Activated CD4-positive, alpha-beta memory T cell treated with anti-CD3 and anti-CD28 coated beads for 36 hours (primary cell): Measurements from ENCODE around the gene PAX5. TPM values are rescaled to one million over a fixed set of nuclear protein-coding genes. Genes with fewer than 3 reads are reported as not detected.

ENCODE experiments used
- CTCF ChIA-PET: fragments of 350-600 bp; sonication (Branson Sonifier 250); formaldehyde crosslinking; loops from one replicate; lab custom pipeline; 2021; ENCODE audit warnings: antibody characterized with exemption, inconsistent platforms; lab: Charles Lee
- POLR2A ChIA-PET: fragments of 350-600 bp; sonication (Branson Sonifier 250); formaldehyde crosslinking; loops from one replicate; lab custom pipeline; 2021; ENCODE audit warnings: antibody characterized with exemption; lab: Charles Lee
- DNase-seq: peaks from one replicate; pipeline ENCODE4 v3.0.0-alpha.2; 2020
- H3K27ac Mint-ChIP-seq: one replicate; pipeline ENCODE4 v1.8.0; 2021; ENCODE audit warnings: mixed read lengths
- H3K27me3 Mint-ChIP-seq: one replicate; pipeline ENCODE4 v1.8.0; 2021; ENCODE audit warnings: mixed read lengths
- H3K36me3 Mint-ChIP-seq: one replicate; pipeline ENCODE4 v1.8.0; 2021; ENCODE audit warnings: mixed read lengths
- H3K4me1 Mint-ChIP-seq: one replicate; pipeline ENCODE4 v1.8.0; 2021; ENCODE audit warnings: low read depth, mixed read lengths
- H3K4me3 Mint-ChIP-seq: one replicate; pipeline ENCODE4 v1.8.0; 2021; ENCODE audit warnings: mild to moderate bottlenecking, mixed read lengths
- H3K9me3 Mint-ChIP-seq: one replicate; pipeline ENCODE4 v1.8.0; 2021; ENCODE audit warnings: mixed read lengths
- intact Hi-C: fragments of 100-400 bp; cut with micrococcal nuclease; formaldehyde crosslinking; loops from one replicate; pipeline ENCODE4 v1.15.1; 2023
- total RNA-seq, 2 experiments: library from RNA; stranded (reverse); gene quantifications; one replicate each; pipeline ENCODE4 v1.2.3, GENCODE V29; 2021

PAX5 gene
- total RNA-seq, 2 experiments from 2014 or later = 0.12 to 0.15 TPM

- POLR2A ChIA-PET = no interaction called here
- Mint-ChIP-seq H3K9me3 (peaks cover 15% of the 10 kb centered on the region), H3K27me3 (peaks cover 30% of the 10 kb centered on the region), H3K4me1 (peaks cover 2% of the 10 kb centered on the region), H3K4me3 (no peak overlapping the region), H3K36me3 (peaks cover 12% of the 10 kb centered on the region), H3K27ac (no peak overlapping the region)
- CTCF ChIA-PET = interaction anchor here (7.7 kb wide), 1 partner anchor 120 kb away, joined by 138 read pairs; no protein-coding TSS in a partner anchor
- DNase-seq = no peak
- intact Hi-C loops = loop anchor here (10.0 kb wide), 1 partner anchor 341 kb away; no protein-coding TSS in a partner anchor
Observed at GRCh38 chr9:36993933-36994764, 39.9 kb downstream of the PAX5 start.

GRCh38 chr9:36992501-36993316 is 41.4 kb downstream of the PAX5 start:
- H3K4me3 Mint-ChIP-seq = no peak overlapping the region
- intact Hi-C loops = loop anchor here (10.0 kb wide), 1 partner anchor 342 kb away; no protein-coding TSS in a partner anchor
- no peak for DNase-seq
- peaks cover 15% of the 10 kb centered on the region for H3K9me3 Mint-ChIP-seq
- H3K36me3 Mint-ChIP-seq = peaks cover 12% of the 10 kb centered on the region
- peaks cover 39% of the 10 kb centered on the region for H3K27me3 Mint-ChIP-seq
- ChIA-PET POLR2A (interaction anchor here (0.9 kb wide), 1 partner anchor 119 kb away, joined by 4 read pairs; no protein-coding TSS in a partner anchor), CTCF (interaction anchor here (0.6 to 7.7 kb wide), 6 partner anchors 16 to 381 kb away, joined by 3 to 138 read pairs (median 3); no protein-coding TSS in a partner anchor)
- no peak overlapping the region for H3K27ac Mint-ChIP-seq
- peaks cover 4% of the 10 kb centered on the region for H3K4me1 Mint-ChIP-seq

GRCh38 chr9:36991516-36992134 is 42.4 kb downstream of the PAX5 start:
- H3K36me3 Mint-ChIP-seq = peaks cover 12% of the 10 kb centered on the region
- peaks cover 50% of the 10 kb centered on the region for H3K27me3 Mint-ChIP-seq
- intact Hi-C loops = loop anchor here (1.0 to 10.0 kb wide), 2 partner anchors 118 to 343 kb away; no protein-coding TSS in a partner anchor

GRCh38 chr9:36988848-36989247 is 45.2 kb downstream of the PAX5 start:
- Mint-ChIP-seq H3K9me3 (peaks cover 15% of the 10 kb centered on the region), H3K27ac (no peak overlapping the region), H3K36me3 (peaks cover 12% of the 10 kb centered on the region), H3K4me3 (no peak overlapping the region), H3K4me1 (peaks cover 18% of the 10 kb centered on the region), H3K27me3 (peaks cover 60% of the 10 kb centered on the region)
- intact Hi-C loops = no loop called here
- ChIA-PET CTCF (interaction anchor here (1.4 to 7.7 kb wide), 2 partner anchors 114 to 376 kb away, joined by 3 to 138 read pairs; no protein-coding TSS in a partner anchor), POLR2A (no interaction called here)
- DNase-seq = no peak

More at GRCh38 chr9:36991516-36992134, 42.4 kb downstream of the PAX5 start:
- ChIA-PET CTCF (interaction anchor here (0.6 to 7.7 kb wide), 10 partner anchors 11 to 382 kb away, joined by 3 to 138 read pairs (median 3); no protein-coding TSS in a partner anchor), POLR2A (no interaction called here)
- H3K4me1 Mint-ChIP-seq = peaks cover 11% of the 10 kb centered on the region
- no peak overlapping the region for H3K4me3 Mint-ChIP-seq
- no peak overlapping the region for H3K27ac Mint-ChIP-seq
- H3K9me3 Mint-ChIP-seq = peaks cover 15% of the 10 kb centered on the region
- DNase-seq = peak; percentile 75

GRCh38 chr9:36987891-36988290 is 46.2 kb downstream of the PAX5 start:
- POLR2A ChIA-PET = interaction anchor here (0.6 kb wide), 1 partner anchor 434 kb away, joined by 3 read pairs; no protein-coding TSS in a partner anchor
- intact Hi-C loops = no loop called here

GRCh38 chr9:36987409-36987808 is 46.7 kb downstream of the PAX5 start:
- peaks cover 15% of the 10 kb centered on the region for H3K9me3 Mint-ChIP-seq
- peaks cover 18% of the 10 kb centered on the region for H3K4me1 Mint-ChIP-seq
- no peak for DNase-seq
- no peak overlapping the region for H3K4me3 Mint-ChIP-seq
- H3K27ac Mint-ChIP-seq = no peak overlapping the region
- intact Hi-C loops = no loop called here
- peaks cover 12% of the 10 kb centered on the region for H3K36me3 Mint-ChIP-seq
- peaks cover 65% of the 10 kb centered on the region for H3K27me3 Mint-ChIP-seq
- ChIA-PET POLR2A (interaction anchor here (0.6 kb wide), 1 partner anchor 434 kb away, joined by 3 read pairs; no protein-coding TSS in a partner anchor), CTCF (interaction anchor here (0.6 to 7.7 kb wide), 6 partner anchors 16 to 377 kb away, joined by 3 to 138 read pairs (median 3); no protein-coding TSS in a partner anchor)

More at GRCh38 chr9:36987891-36988290, 46.2 kb downstream of the PAX5 start:
- peaks cover 15% of the 10 kb centered on the region for H3K9me3 Mint-ChIP-seq
- H3K36me3 Mint-ChIP-seq = peaks cover 12% of the 10 kb centered on the region
- no peak overlapping the region for H3K4me3 Mint-ChIP-seq
- peaks cover 63% of the 10 kb centered on the region for H3K27me3 Mint-ChIP-seq
- CTCF ChIA-PET = interaction anchor here (0.6 to 7.7 kb wide), 5 partner anchors 16 to 377 kb away, joined by 3 to 138 read pairs (median 3); no protein-coding TSS in a partner anchor
- peak; percentile 36 for DNase-seq
- H3K4me1 Mint-ChIP-seq = peaks cover 18% of the 10 kb centered on the region
- no peak overlapping the region for H3K27ac Mint-ChIP-seq

- intact Hi-C loops = no loop called here
- Mint-ChIP-seq H3K36me3 (peaks cover 12% of the 10 kb centered on the region), H3K27me3 (peaks cover 65% of the 10 kb centered on the region), H3K9me3 (peaks cover 14% of the 10 kb centered on the region), H3K4me1 (peaks cover 18% of the 10 kb centered on the region), H3K4me3 (peak overlapping the region; percentile 38), H3K27ac (no peak overlapping the region)
- CTCF ChIA-PET = interaction anchor here (1.0 to 1.4 kb wide), 2 partner anchors 76 to 113 kb away, joined by 3 read pairs; no protein-coding TSS in a partner anchor
- POLR2A ChIA-PET = no interaction called here
- DNase-seq = no peak
Observed at GRCh38 chr9:36986468-36987408, 47.3 kb downstream of the PAX5 start.

- Mint-ChIP-seq H3K36me3 (peaks cover 5% of the 10 kb centered on the region), H3K4me3 (peak overlapping the region; percentile 24), H3K9me3 (peaks cover 6% of the 10 kb centered on the region), H3K27me3 (peaks cover 60% of the 10 kb centered on the region), H3K27ac (no peak overlapping the region), H3K4me1 (peaks cover 18% of the 10 kb centered on the region)
- CTCF ChIA-PET = interaction anchor here (1.4 kb wide), 1 partner anchor 113 kb away, joined by 3 read pairs; no protein-coding TSS in a partner anchor
- POLR2A ChIA-PET = interaction anchor here (0.9 kb wide), 1 partner anchor 83 kb away, joined by 3 read pairs; no protein-coding TSS in a partner anchor
- DNase-seq = no peak
- intact Hi-C loops = no loop called here
Observed at GRCh38 chr9:36985769-36986467, 48.1 kb downstream of the PAX5 start.

- POLR2A ChIA-PET = interaction anchor here (0.9 kb wide), 1 partner anchor 82 kb away, joined by 3 read pairs; no protein-coding TSS in a partner anchor
- intact Hi-C loops = no loop called here
- H3K36me3 Mint-ChIP-seq = peaks cover 2% of the 10 kb centered on the region
- H3K4me3 Mint-ChIP-seq = peak overlapping the region; percentile 24
- peaks cover 2% of the 10 kb centered on the region for H3K9me3 Mint-ChIP-seq
- H3K4me1 Mint-ChIP-seq = peaks cover 18% of the 10 kb centered on the region
- CTCF ChIA-PET = interaction anchor here (1.6 to 2.3 kb wide), 2 partner anchors 112 to 425 kb away, joined by 3 to 11 read pairs; no protein-coding TSS in a partner anchor
- H3K27me3 Mint-ChIP-seq = peaks cover 59% of the 10 kb centered on the region
- DNase-seq = no peak
- no peak overlapping the region for H3K27ac Mint-ChIP-seq
Observed at GRCh38 chr9:36985061-36985768, 48.9 kb downstream of the PAX5 start.
